CD14-positive monocyte (primary cell): ENCODE results near the gene STK32B. TPM values are rescaled to one million over a fixed set of nuclear protein-coding genes. Genes with fewer than 3 reads are reported as not detected.

Source experiments
- DNase-seq, 3 donors: peaks; one replicate each; pipeline ENCODE4 v3.0.0-alpha.2; 2011 to 2022
- H2AFZ ChIP-seq: 2 replicates; pipeline ENCODE4 v1.6.0; 2012; ENCODE audit warnings: mild to moderate bottlenecking, low read depth, low read length, inconsistent platforms; ENCODE audit not compliant: insufficient read depth, poor library complexity, severe bottlenecking
- H3K27ac ChIP-seq, 2 donors: 1 replicate in 1 of 2; 2 replicates in 1 of 2; pipeline ENCODE4 v1.5.1; 2012 to 2013; ENCODE audit warnings: low read length in 2 of 2, control low read depth in 1 of 2, inconsistent platforms in 1 of 2, low read depth in 1 of 2, mild to moderate bottlenecking in 1 of 2
- H3K27me3 ChIP-seq, 2 donors: one replicate each; pipeline versions ENCODE4 v1.6.0 to v1.6.1; 2011 to 2013; ENCODE audit warnings: low read length in 2 of 2; ENCODE audit not compliant: control insufficient read depth in 2 of 2, insufficient read depth in 2 of 2
- H3K36me3 ChIP-seq, 2 donors: replicated peaks in 1 of 2; 1 replicate in 1 of 2; 2 replicates in 1 of 2; pipeline versions ENCODE4 v1.5.1 to v1.6.1; 2012 to 2013; ENCODE audit warnings: low read length in 2 of 2, control low read depth in 1 of 2, inconsistent platforms in 1 of 2, mild to moderate bottlenecking in 1 of 2; ENCODE audit not compliant: insufficient read depth in 2 of 2, control insufficient read depth in 1 of 2
- H3K4me1 ChIP-seq, 2 donors: 1 replicate in 1 of 2; 2 replicates in 1 of 2; pipeline versions ENCODE4 v1.5.1 to v1.6.1; 2012 to 2013; ENCODE audit warnings: low read length in 2 of 2, control low read depth in 1 of 2, inconsistent platforms in 1 of 2, mild to moderate bottlenecking in 1 of 2, moderate library complexity in 1 of 2; ENCODE audit not compliant: insufficient read depth in 2 of 2, control insufficient read depth in 1 of 2
- H3K4me2 ChIP-seq: replicated peaks from 2 replicates; pipeline ENCODE3; 2012; ENCODE audit warnings: low read length, moderate library complexity, mild to moderate bottlenecking; ENCODE audit not compliant: poor library complexity, severe bottlenecking; ENCODE audit errors: extremely low read depth
- H3K4me3 ChIP-seq, 3 experiments: fragments of 200-600 bp in 1 of 3; sonication (generic) in 1 of 3; replicated peaks in 1 of 3; 1 replicate in 2 of 3; 2 replicates in 1 of 3; pipeline ENCODE4 v1.5.1; 2011 to 2013; ENCODE audit warnings: low read length in 3 of 3, mild to moderate bottlenecking in 3 of 3, control low read depth in 2 of 3, low read depth in 2 of 3, inconsistent platforms in 1 of 3, moderate library complexity in 1 of 3
- H3K79me2 ChIP-seq: 2 replicates; pipeline ENCODE4 v1.6.0; 2012; ENCODE audit warnings: mild to moderate bottlenecking, control low read depth, inconsistent platforms, low read length, moderate library complexity; ENCODE audit not compliant: insufficient read depth
- H3K9ac ChIP-seq: 2 replicates; pipeline ENCODE4 v1.6.0; 2017; ENCODE audit warnings: low read length, mild to moderate bottlenecking; ENCODE audit not compliant: insufficient read depth, poor library complexity, severe bottlenecking
- H3K9me3 ChIP-seq, 2 donors: replicated peaks in 1 of 2; 1 replicate in 1 of 2; 2 replicates in 1 of 2; pipeline versions ENCODE4 v1.5.1 to v1.6.1; 2012 to 2013; ENCODE audit warnings: low read length in 2 of 2, control low read depth in 1 of 2; ENCODE audit not compliant: control insufficient read depth in 1 of 2, insufficient read depth in 1 of 2
- H4K20me1 ChIP-seq: 2 replicates; pipeline ENCODE4 v1.6.0; 2012; ENCODE audit warnings: mild to moderate bottlenecking, low read length, control low read depth, moderate library complexity; ENCODE audit not compliant: insufficient read depth
- H3K27ac Mint-ChIP-seq, 7 donors: one replicate each; pipeline ENCODE4 v1.8.0; 2020; ENCODE audit warnings: mild to moderate bottlenecking in 7 of 7, mixed read lengths in 7 of 7, moderate library complexity in 6 of 7, inconsistent platforms in 2 of 7
- H3K27me3 Mint-ChIP-seq, 3 donors: one replicate each; pipeline ENCODE4 v1.8.0; 2021 to 2022; ENCODE audit warnings: low read depth in 3 of 3, mild to moderate bottlenecking in 3 of 3, mixed read lengths in 3 of 3, moderate library complexity in 3 of 3, inconsistent platforms in 1 of 3
- H3K36me3 Mint-ChIP-seq, 2 donors: one replicate each; pipeline ENCODE4 v1.8.0; 2020; ENCODE audit warnings: mixed read lengths in 2 of 2, inconsistent platforms in 1 of 2, mild to moderate bottlenecking in 1 of 2
- H3K4me1 Mint-ChIP-seq: one replicate; pipeline ENCODE4 v1.8.0; 2020; ENCODE audit warnings: mild to moderate bottlenecking, mixed read lengths
- H3K4me3 Mint-ChIP-seq, 2 donors: one replicate each; pipeline ENCODE4 v1.8.0; 2020; ENCODE audit warnings: mild to moderate bottlenecking in 2 of 2, mixed read lengths in 2 of 2, moderate library complexity in 1 of 2
- H3K9me3 Mint-ChIP-seq, 7 donors: one replicate each; pipeline ENCODE4 v1.8.0; 2020 to 2022; ENCODE audit warnings: mixed read lengths in 7 of 7, mild to moderate bottlenecking in 6 of 7, moderate library complexity in 6 of 7, inconsistent platforms in 2 of 7
- WGBS: methylation state at CpG from one replicate; pipeline ENCODE4 v1.1.5; 2013; ENCODE audit warnings: missing lambda C conversion rate; ENCODE audit not compliant: insufficient coverage; 5-methylcytosine and 5-hydroxymethylcytosine counted together
- intact Hi-C, 2 donors: fragments of 100-400 bp; cut with micrococcal nuclease; formaldehyde crosslinking; loops; one replicate each; pipeline versions ENCODE4 v1.15.0 to v1.15.1; 2023
- polyA plus RNA-seq, 3 donors: library from polyadenylated mRNA; depleted of rRNA in 1 of 3; unstranded in 2 of 3; stranded (reverse) in 1 of 3; fragments of 300-500 nt in 2 of 3; fragments of >200 nt in 1 of 3; fragmentation: Illumina TruSeq in 2 of 3; gene quantifications; 1 replicate in 2 of 3; 2 replicates in 1 of 3; pipeline ENCODE4 v1.2.3, GENCODE V29; 2012 to 2021
- TF ChIP-seq, protein P1 (sequence below): fragments of 200-600 bp; IDR thresholded peaks from one replicate; pipeline ENCODE4 v1.8.0; 2022; ENCODE audit warnings: antibody characterized with exemption, mild to moderate bottlenecking

STK32B gene
- polyA plus RNA-seq, 3 donors: 0.61 to 1.7 (median 0.75) TPM

DNA sequence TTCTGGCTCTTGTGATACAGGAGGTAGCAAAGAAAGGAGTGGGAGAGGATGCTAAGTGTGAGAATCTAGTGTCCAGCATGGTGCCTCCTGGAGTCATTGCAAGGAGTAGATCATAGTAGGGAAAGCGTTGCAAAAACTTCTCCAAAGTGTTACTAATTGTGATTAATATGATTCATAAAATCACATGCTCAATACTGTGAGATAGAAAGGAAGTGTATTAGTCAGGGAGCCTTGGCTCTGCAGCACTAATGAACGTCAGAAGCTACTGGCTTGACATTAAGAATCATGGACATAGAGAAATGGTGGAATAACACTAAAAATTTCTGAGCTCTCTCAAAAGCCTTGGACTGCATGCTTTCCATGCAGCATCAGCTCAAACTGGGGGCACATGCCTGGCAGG is 358.0 kb downstream of the STK32B start:
- Mint-ChIP-seq H3K36me3 (no peaks in the 10 kb centered on the region), H3K27me3 (no peaks in the 10 kb centered on the region), H3K9me3 (peaks cover 0 to 25% (median 17%) of the 10 kb centered on the region in 7 donors), H3K27ac (no peak overlapping the region), H3K4me1 (no peaks in the 10 kb centered on the region), H3K4me3 (no peak overlapping the region)
- H3K36me3 ChIP-seq: no peaks in the 10 kb centered on the region
- H3K4me3 ChIP-seq: no peak overlapping the region
- no peaks in the 10 kb centered on the region for H3K27me3 ChIP-seq
- H3K79me2 ChIP-seq: no peaks in the 10 kb centered on the region
- H3K9ac ChIP-seq: no peak overlapping the region
- no peaks in the 10 kb centered on the region for H3K4me1 ChIP-seq
- no peak for DNase-seq
- intact Hi-C loops: no loop called here
- no peak overlapping the region for H3K4me2 ChIP-seq
- peaks cover 9 to 20% of the 10 kb centered on the region in 2 donors for H3K9me3 ChIP-seq
- WGBS: 86% methylated on average over 1 of the region's 2 CpGs
- H4K20me1 ChIP-seq: no peaks in the 10 kb centered on the region
- TF ChIP-seq, protein P1, sequence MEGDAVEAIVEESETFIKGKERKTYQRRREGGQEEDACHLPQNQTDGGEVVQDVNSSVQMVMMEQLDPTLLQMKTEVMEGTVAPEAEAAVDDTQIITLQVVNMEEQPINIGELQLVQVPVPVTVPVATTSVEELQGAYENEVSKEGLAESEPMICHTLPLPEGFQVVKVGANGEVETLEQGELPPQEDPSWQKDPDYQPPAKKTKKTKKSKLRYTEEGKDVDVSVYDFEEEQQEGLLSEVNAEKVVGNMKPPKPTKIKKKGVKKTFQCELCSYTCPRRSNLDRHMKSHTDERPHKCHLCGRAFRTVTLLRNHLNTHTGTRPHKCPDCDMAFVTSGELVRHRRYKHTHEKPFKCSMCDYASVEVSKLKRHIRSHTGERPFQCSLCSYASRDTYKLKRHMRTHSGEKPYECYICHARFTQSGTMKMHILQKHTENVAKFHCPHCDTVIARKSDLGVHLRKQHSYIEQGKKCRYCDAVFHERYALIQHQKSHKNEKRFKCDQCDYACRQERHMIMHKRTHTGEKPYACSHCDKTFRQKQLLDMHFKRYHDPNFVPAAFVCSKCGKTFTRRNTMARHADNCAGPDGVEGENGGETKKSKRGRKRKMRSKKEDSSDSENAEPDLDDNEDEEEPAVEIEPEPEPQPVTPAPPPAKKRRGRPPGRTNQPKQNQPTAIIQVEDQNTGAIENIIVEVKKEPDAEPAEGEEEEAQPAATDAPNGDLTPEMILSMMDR: no peak
- no peak overlapping the region for H3K27ac ChIP-seq
- no peak overlapping the region for H2AFZ ChIP-seq

DNA sequence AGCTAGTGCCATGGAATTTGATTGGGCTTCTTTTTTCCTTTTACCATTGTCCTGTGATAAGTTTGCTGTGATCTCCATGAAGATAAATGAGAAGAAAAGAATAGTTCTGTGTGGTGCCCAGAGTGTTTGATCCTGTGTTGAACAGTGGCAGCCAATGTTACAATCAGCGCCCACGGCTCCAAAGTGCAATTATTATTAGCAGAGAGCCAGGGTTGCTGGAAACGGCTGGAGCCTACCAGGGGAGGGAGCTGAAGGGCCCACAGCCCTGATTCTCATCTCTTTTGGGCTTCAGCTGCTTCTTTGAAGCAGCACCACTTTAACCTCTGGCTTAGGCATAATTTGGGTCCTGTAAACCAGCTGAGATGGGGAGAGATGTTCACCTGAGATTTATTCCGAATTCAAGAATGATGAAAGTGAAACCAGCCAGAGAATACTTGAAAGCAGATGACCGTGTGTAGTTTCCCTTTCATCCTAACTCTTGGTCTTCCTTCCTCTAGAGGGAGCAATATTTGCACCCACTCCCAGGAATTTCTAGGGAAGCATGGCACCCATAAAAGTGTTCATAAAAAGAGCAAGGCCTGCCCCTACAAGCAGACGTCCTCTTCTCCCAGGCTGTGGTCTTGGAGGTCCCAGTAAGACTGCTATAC is 358.8 kb downstream of the STK32B start:
- Mint-ChIP-seq H3K27ac (no peak overlapping the region), H3K36me3 (no peaks in the 10 kb centered on the region), H3K27me3 (no peaks in the 10 kb centered on the region), H3K9me3 (peaks cover 0 to 25% (median 17%) of the 10 kb centered on the region in 7 donors), H3K4me1 (no peaks in the 10 kb centered on the region), H3K4me3 (no peak overlapping the region)
- no peak overlapping the region for H2AFZ ChIP-seq
- H3K27ac ChIP-seq: no peak overlapping the region
- no peaks in the 10 kb centered on the region for H3K79me2 ChIP-seq
- peaks cover 9 to 16% of the 10 kb centered on the region in 2 donors for H3K9me3 ChIP-seq
- H3K9ac ChIP-seq: no peak overlapping the region
- 76% methylated on average over 5 of the region's 6 CpGs for WGBS
- H3K4me1 ChIP-seq: no peaks in the 10 kb centered on the region
- no peaks in the 10 kb centered on the region for H3K36me3 ChIP-seq
- TF ChIP-seq, protein P1: no peak
- no peak for DNase-seq
- H3K4me3 ChIP-seq: no peak overlapping the region
- no peak overlapping the region for H3K4me2 ChIP-seq
- H3K27me3 ChIP-seq: no peaks in the 10 kb centered on the region
- intact Hi-C loops: no loop called here
- no peaks in the 10 kb centered on the region for H4K20me1 ChIP-seq
